Hepatocyte (in vitro differentiated cells): ENCODE measurements around the gene ARID3A.

Experiments
- EZH2 ChIP-seq: fragments of 200-600 bp; sonication (generic); IDR thresholded peaks from 2 replicates; pipeline ENCODE4 v1.6.1; 2016; ENCODE audit warnings: antibody characterized with exemption, mild to moderate bottlenecking, borderline replicate concordance
- TF ChIP-seq, protein P1 (sequence below): fragments of 200-600 bp; sonication (generic); IDR thresholded peaks from 2 replicates; pipeline ENCODE4 v1.5.1; 2016; ENCODE audit warnings: antibody characterized with exemption, mild to moderate bottlenecking; ENCODE audit not compliant: poor library complexity

DNA sequence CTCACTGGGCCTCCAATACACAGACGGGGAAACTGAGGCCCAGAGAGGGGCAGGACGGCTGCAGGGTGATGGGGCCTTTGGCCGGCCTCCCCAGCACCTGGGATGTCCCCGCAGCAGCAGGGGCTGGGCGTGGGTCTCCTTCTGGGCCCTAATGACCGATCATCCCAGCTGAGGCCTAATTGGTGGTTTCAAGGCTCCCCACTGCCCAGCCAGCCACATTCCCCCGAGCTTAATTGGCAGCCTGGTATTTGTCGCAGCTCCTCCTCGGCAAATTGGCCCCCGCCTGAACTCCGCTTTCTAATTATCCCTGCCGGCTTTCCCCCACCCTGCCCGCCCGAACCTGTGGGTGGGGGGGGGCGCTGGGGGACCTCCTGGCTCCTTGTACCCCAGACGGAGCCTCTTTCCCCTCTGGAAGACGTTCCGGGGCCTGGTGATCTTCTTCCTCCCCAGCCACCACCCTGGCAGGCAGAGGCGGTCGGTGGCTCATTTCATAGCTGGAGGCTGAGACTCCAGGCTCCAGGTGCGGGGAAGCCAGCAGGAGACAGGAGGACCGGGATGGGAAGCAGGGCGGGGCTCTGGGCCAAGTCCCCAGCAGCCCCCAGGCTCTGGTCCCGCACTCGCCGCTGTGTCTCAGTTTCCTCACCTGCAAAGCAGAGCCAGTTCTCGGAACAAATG, 31.1 kb downstream of the ARID3A start:
- TF ChIP-seq, protein P1, sequence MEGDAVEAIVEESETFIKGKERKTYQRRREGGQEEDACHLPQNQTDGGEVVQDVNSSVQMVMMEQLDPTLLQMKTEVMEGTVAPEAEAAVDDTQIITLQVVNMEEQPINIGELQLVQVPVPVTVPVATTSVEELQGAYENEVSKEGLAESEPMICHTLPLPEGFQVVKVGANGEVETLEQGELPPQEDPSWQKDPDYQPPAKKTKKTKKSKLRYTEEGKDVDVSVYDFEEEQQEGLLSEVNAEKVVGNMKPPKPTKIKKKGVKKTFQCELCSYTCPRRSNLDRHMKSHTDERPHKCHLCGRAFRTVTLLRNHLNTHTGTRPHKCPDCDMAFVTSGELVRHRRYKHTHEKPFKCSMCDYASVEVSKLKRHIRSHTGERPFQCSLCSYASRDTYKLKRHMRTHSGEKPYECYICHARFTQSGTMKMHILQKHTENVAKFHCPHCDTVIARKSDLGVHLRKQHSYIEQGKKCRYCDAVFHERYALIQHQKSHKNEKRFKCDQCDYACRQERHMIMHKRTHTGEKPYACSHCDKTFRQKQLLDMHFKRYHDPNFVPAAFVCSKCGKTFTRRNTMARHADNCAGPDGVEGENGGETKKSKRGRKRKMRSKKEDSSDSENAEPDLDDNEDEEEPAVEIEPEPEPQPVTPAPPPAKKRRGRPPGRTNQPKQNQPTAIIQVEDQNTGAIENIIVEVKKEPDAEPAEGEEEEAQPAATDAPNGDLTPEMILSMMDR: no peak
- TF ChIP-seq EZH2: no peak
